B cell (primary cell): ENCODE results near the gene FXR2. TPM values are rescaled to one million over a fixed set of nuclear protein-coding genes. Genes with fewer than 3 reads are reported as not detected.

Experiments used
- ATAC-seq: fragments of 200-7000 bp; cut with Tn5 transposase; one replicate; pipeline ENCODE4 v1.10.0; 2021; ENCODE audit warnings: low read depth, mild to moderate bottlenecking, moderate number of reproducible peaks, moderate library complexity
- CTCF ChIA-PET: fragments of 350-600 bp; sonication (Branson Sonifier 250); formaldehyde crosslinking; loops from one replicate; lab custom pipeline; 2021; ENCODE audit warnings: antibody characterized with exemption, inconsistent platforms; lab: Charles Lee
- POLR2A ChIA-PET: fragments of 350-600 bp; sonication (Branson Sonifier 250); formaldehyde crosslinking; loops from one replicate; lab custom pipeline; 2021; ENCODE audit warnings: antibody characterized with exemption; lab: Charles Lee
- DNase-seq: peaks from one replicate; pipeline ENCODE4 v3.0.0; 2013
- H2AFZ ChIP-seq: 2 replicates; pipeline ENCODE4 v1.6.1; 2012; ENCODE audit warnings: mild to moderate bottlenecking, low read depth, low read length; ENCODE audit not compliant: insufficient read depth, poor library complexity, severe bottlenecking
- H3K27ac ChIP-seq, 2 donors: 1 replicate in 1 of 2; 2 replicates in 1 of 2; pipeline ENCODE4 v1.5.1; 2012 to 2013; ENCODE audit warnings: low read length in 2 of 2, mild to moderate bottlenecking in 2 of 2, moderate library complexity in 1 of 2
- H3K27me3 ChIP-seq, 4 experiments: fragments of 200-600 bp in 1 of 4; sonication (generic) in 1 of 4; replicated peaks in 1 of 4; 1 replicate in 2 of 4; 2 replicates in 2 of 4; pipeline versions ENCODE4 v1.6.1 to v1.7.0; 2013 to 2016; ENCODE audit warnings: low read length in 3 of 4, mild to moderate bottlenecking in 2 of 4, mixed read lengths in 1 of 4, moderate library complexity in 1 of 4; ENCODE audit not compliant: insufficient read depth in 4 of 4, control insufficient read depth in 3 of 4; ENCODE audit errors: control extremely low read depth in 1 of 4
- H3K36me3 ChIP-seq, 2 experiments: replicated peaks in 1 of 2; 1 replicate in 1 of 2; 2 replicates in 1 of 2; pipeline versions ENCODE4 v1.6.1 to v1.7.1; 2013; ENCODE audit warnings: low read length in 1 of 2; ENCODE audit not compliant: insufficient read depth in 2 of 2, control insufficient read depth in 1 of 2; ENCODE audit errors: control extremely low read depth in 1 of 2, extremely low read depth in 1 of 2
- H3K4me1 ChIP-seq, 2 donors: fragments of 200-600 bp in 1 of 2; sonication (generic) in 1 of 2; 1 replicate in 1 of 2; 2 replicates in 1 of 2; pipeline versions ENCODE4 v1.5.1 to v1.6.1; 2013 to 2017; ENCODE audit warnings: low read length in 2 of 2; ENCODE audit not compliant: control insufficient read depth in 2 of 2, insufficient read depth in 2 of 2
- H3K4me2 ChIP-seq: replicated peaks from 2 replicates; pipeline ENCODE3; 2012; ENCODE audit warnings: mild to moderate bottlenecking, low read depth, low read length; ENCODE audit not compliant: poor library complexity, severe bottlenecking
- H3K4me3 ChIP-seq, 5 experiments: fragments of 200-600 bp in 1 of 5; sonication (generic) in 1 of 5; 1 replicate in 3 of 5; 2 replicates in 2 of 5; pipeline versions ENCODE4 v1.5.1 to v1.7.0; 2011 to 2016; ENCODE audit warnings: low read length in 4 of 5, mild to moderate bottlenecking in 4 of 5, low read depth in 2 of 5, control low read depth in 1 of 5, moderate library complexity in 1 of 5; ENCODE audit not compliant: insufficient read depth in 1 of 5; ENCODE audit errors: control extremely low read depth in 1 of 5, extremely low read depth in 1 of 5
- H3K79me2 ChIP-seq: fragments of 200-600 bp; sonication (generic); one replicate; pipeline ENCODE4 v1.6.0; 2016; ENCODE audit warnings: low read length; ENCODE audit not compliant: control insufficient read depth, insufficient read depth
- H3K9ac ChIP-seq: fragments of 200-600 bp; sonication (generic); 2 replicates; pipeline ENCODE4 v1.6.1; 2017; ENCODE audit warnings: mild to moderate bottlenecking, low read length, moderate library complexity
- H3K9me3 ChIP-seq, 3 donors: one replicate each; pipeline versions ENCODE4 v1.6.1 to v1.7.1; 2013; ENCODE audit warnings: low read length in 2 of 3; ENCODE audit not compliant: control insufficient read depth in 2 of 3, insufficient read depth in 1 of 3; ENCODE audit errors: control extremely low read depth in 1 of 3
- H4K20me1 ChIP-seq: 2 replicates; pipeline ENCODE4 v1.6.0; 2012; ENCODE audit warnings: mild to moderate bottlenecking, low read length; ENCODE audit not compliant: insufficient read depth, control insufficient read depth, poor library complexity, severe bottlenecking
- H3K27ac Mint-ChIP-seq: one replicate; pipeline ENCODE4 v1.8.0; 2021; ENCODE audit warnings: mixed read lengths
- H3K27me3 Mint-ChIP-seq: one replicate; pipeline ENCODE4 v1.8.0; 2021; ENCODE audit warnings: mixed read lengths
- H3K4me1 Mint-ChIP-seq: one replicate; pipeline ENCODE4 v1.8.0; 2021; ENCODE audit warnings: mixed read lengths
- H3K4me3 Mint-ChIP-seq: one replicate; pipeline ENCODE4 v1.8.0; 2021; ENCODE audit warnings: mixed read lengths
- H3K9me3 Mint-ChIP-seq: one replicate; pipeline ENCODE4 v1.8.0; 2022; ENCODE audit warnings: mixed read lengths; ENCODE audit not compliant: insufficient read depth
- CTCF ChIP-seq: fragments of 200-600 bp; IDR thresholded peaks from one replicate; pipeline ENCODE4 v1.8.0; 2022; ENCODE audit warnings: antibody characterized with exemption, mild to moderate bottlenecking
- EZH2 ChIP-seq: IDR thresholded peaks from 2 replicates; pipeline ENCODE4 v1.6.1; 2012; ENCODE audit warnings: borderline replicate concordance, low read depth, mild to moderate bottlenecking, moderate library complexity, low read length; ENCODE audit not compliant: insufficient read depth, poor library complexity, severe bottlenecking
- WGBS: methylation state at CpG from one replicate; pipeline ENCODE4 v1.1.5; 2013; ENCODE audit warnings: missing lambda C conversion rate; ENCODE audit not compliant: insufficient coverage; 5-methylcytosine and 5-hydroxymethylcytosine counted together
- intact Hi-C: fragments of 100-400 bp; cut with micrococcal nuclease; formaldehyde crosslinking; loops from one replicate; pipeline ENCODE4 v1.10.0; 2022
- polyA plus RNA-seq: library from polyadenylated mRNA; depleted of rRNA; stranded (reverse); fragments of >200 nt; gene quantifications from 2 replicates; pipeline ENCODE4 v1.2.3, GENCODE V29; 2012
- total RNA-seq, 2 donors: library from RNA; stranded (reverse); fragments of 120-200 nt in 1 of 2; gene quantifications; 1 replicate in 1 of 2; 2 replicates in 1 of 2; pipeline versions ENCODE4 v1.2.3 to v1.2.4, GENCODE V29; 2013 to 2022

The FXR2 gene
- total and polyA plus RNA-seq, 2 donors (not counting 1 experiment from before 2014, with no cell fraction given), result 37.2 to 45.8 TPM

DNA sequence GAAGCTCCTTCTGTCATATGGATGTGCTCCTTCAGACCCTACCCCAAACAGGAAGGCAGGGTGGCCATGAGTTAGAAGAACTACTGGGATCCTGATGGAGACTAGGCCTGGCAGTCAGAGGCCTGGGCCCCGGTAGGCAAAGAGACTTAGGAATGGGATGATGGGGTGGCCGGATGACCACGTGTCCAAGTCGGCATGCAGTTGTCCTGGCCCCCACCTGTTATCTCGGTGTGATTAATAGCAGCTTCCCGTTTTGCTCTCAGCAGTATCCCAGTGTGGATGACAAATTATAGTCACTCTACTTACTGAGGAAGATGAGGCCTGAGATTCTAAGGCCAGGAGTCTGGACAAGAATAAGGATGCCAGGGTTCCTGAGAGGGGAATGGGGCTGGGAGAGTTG lies 64.4 kb downstream of the FXR2 start:
- Mint-ChIP-seq H3K9me3 (no peaks in the 10 kb centered on the region), H3K4me1 (peaks cover 49% of the 10 kb centered on the region), H3K27ac (peak overlapping the region; percentile 91), H3K27me3 (no peaks in the 10 kb centered on the region), H3K4me3 (peak overlapping the region; percentile 85)
- ChIA-PET POLR2A (interaction anchor here (0.6 to 1.3 kb wide), 3 partner anchors 8 to 570 kb away, joined by 3 to 4 read pairs (median 3); partner anchors contain the start of genes TNFSF13 and TP53), CTCF (interaction anchor here (0.5 to 25.0 kb wide), 4 partner anchors 9 to 312 kb away, joined by 5 to 666 read pairs (median 66); partner anchors contain the start of genes SENP3 and TNFSF13)
- Histone ChIP-seq H3K36me3 (no peaks in the 10 kb centered on the region), H3K27ac (peak overlapping the region; percentile 54 to 92), H3K4me1 (peaks cover 39 to 57% of the 10 kb centered on the region in 2 donors), H3K79me2 (peaks cover 5% of the 10 kb centered on the region), H3K4me2 (no peak overlapping the region), H3K4me3 (no peak overlapping the region), H3K9me3 (no peaks in the 10 kb centered on the region), H3K27me3 (no peaks in the 10 kb centered on the region), H4K20me1 (no peaks in the 10 kb centered on the region), H3K9ac (no peak overlapping the region), H2AFZ (no peak overlapping the region)
- intact Hi-C loops, result no loop called here
- 95% methylated on average over 4 of the region's 6 CpGs for WGBS
- DNase-seq (no peak), ATAC-seq (no peak)
- no peak for TF ChIP-seq EZH2
- no peak for TF ChIP-seq CTCF

DNA sequence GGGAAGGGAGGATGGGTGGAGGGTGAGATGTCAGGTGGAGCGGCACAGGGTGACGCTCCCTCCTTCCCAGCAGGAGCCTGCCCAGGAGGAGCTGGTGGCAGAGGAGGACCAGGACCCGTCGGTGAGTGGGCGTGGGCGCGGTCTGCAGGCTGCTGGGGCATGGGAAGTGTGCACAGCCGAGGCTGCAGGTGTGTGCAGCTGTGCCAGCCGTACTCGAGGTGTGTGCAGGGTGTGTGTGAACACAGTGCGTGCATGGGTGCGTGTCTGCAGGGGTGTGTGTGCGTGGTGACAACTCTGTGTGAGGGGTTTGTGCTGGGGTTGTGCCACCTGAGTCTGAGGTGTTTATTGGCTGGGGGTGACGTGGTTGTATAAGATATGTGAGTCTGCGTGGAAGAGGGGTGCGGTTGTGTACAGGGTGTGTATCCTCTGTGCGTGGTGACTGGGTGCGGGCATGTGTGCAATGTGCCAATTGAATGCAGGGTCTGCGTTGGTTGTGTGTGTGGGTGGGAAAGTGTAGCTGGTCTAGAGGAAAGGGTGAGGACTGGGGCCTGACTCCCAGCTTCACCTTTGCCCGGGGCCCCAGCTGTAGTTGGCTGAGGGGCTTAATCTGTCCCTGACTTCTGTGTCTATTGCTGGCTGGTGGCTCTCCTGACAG lies 65.2 kb downstream of the FXR2 start:
- Histone ChIP-seq H3K4me1 (peaks cover 39 to 57% of the 10 kb centered on the region in 2 donors), H3K4me3 (peak overlapping the region in 4 of 5 experiments; percentile 59 to 73 (median 72)), H3K9me3 (no peaks in the 10 kb centered on the region), H3K79me2 (peaks cover 5% of the 10 kb centered on the region), H2AFZ (peak overlapping the region; percentile 85), H3K36me3 (no peaks in the 10 kb centered on the region), H3K9ac (peak overlapping the region; percentile 74), H3K4me2 (peak overlapping the region; percentile 90), H3K27me3 (no peaks in the 10 kb centered on the region), H4K20me1 (no peaks in the 10 kb centered on the region), H3K27ac (peak overlapping the region; percentile 54 to 92)
- no peaks in the 10 kb centered on the region for H3K9me3 Mint-ChIP-seq
- DNase-seq (peak; percentile 62), ATAC-seq (peak; percentile 18)
- no peak for TF ChIP-seq CTCF
- no peak for TF ChIP-seq EZH2
- intact Hi-C loops, result no loop called here
- CTCF ChIA-PET, result interaction anchor here (0.5 to 25.0 kb wide), 4 partner anchors 10 to 313 kb away, joined by 5 to 666 read pairs (median 66); partner anchors contain the start of genes SENP3 and TNFSF13
- WGBS, result 27% methylated on average over 20 of the region's 20 CpGs
- H3K27me3 Mint-ChIP-seq, result no peaks in the 10 kb centered on the region
- H3K27ac Mint-ChIP-seq, result peak overlapping the region; percentile 91
- H3K4me1 Mint-ChIP-seq, result peaks cover 45% of the 10 kb centered on the region
- POLR2A ChIA-PET, result interaction anchor here (0.6 to 1.3 kb wide), 7 partner anchors 9 to 570 kb away, joined by 3 to 6 read pairs (median 4); partner anchors contain the start of genes POLR2A, TNFSF13 and TP53
- H3K4me3 Mint-ChIP-seq, result peak overlapping the region; percentile 85
